NCI-H774 (cell line): ENCODE data around the gene PPP1CC.
"Not testable (repeated sequence)": the region's sequence is repeated elsewhere in the genome, so short reads cannot be mapped to it uniquely, and the experiment has no call there.

Experiments used
- DNase-seq: peaks from one replicate; lab custom pipeline; 2025; lab: John Stamatoyannopoulos, UW

Gene PPP1CC

DNA sequence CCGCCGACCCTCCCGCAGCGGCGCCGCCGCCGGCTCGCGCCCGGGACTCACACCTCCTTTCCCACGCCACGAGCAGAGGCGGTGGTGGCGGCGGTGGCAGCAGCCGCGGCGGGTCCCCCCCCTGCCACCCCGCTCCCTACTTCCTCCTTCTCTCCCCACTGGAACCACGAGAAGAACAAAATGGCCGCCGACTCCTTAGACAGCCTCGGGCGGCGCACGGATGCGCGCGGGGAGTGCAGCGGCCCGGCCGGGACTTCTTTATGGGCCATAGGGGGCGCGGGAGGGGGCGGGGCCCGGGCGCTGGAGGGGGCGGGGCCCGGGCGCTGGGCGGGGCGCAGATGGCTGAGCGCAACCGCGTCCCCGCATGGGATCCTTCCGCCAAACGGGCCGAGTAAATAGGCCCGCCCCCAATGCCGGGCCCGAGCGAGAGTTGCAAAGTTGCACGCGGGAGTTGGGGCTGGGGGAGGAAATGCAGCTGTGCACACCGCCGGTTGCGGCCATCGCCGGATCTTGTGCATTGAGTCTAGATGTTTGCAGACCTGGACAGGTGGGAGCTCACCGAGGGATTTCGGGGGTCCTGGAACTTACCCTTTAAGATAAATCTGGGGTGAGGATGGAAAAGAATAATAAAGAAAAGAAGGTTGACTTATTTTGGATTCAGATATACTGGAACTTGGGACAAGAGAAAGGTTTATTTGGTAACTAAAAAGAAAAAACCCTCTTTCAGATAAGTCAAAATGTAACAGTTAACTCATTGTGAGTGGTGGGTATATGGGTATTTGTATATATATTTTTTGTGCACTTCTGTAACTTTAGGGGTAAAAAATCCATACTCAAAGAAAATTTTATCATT lies at the start of gene PPP1CC:
PPP1CC (minus strand) TSS at position 174 of the 853 bp plus-strand sequence. CDS start 184 bp downstream, outside the sequence.
- peak; percentile 97 for DNase-seq

DNA sequence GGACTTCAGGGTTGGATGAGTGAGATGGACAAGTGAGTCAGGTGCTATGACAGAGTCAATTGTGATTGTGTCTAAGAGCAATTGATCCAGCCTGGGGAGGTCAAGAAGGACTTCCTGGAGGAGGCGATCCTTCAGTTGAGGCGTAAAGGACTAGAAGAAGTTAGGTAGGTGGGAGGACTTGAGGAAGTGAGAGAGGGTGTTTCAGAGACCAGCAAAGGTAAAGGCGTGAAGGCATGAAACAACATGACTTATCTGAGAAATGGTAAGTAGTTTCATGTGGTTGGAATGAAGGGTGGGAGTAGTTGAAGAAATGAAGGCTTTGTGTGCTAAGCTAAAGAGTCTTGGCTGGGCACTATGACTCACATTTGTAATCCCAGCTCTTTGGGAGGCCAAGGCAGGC lies 48.9 kb upstream of the PPP1CC start:
- DNase-seq, result no peak

DNA sequence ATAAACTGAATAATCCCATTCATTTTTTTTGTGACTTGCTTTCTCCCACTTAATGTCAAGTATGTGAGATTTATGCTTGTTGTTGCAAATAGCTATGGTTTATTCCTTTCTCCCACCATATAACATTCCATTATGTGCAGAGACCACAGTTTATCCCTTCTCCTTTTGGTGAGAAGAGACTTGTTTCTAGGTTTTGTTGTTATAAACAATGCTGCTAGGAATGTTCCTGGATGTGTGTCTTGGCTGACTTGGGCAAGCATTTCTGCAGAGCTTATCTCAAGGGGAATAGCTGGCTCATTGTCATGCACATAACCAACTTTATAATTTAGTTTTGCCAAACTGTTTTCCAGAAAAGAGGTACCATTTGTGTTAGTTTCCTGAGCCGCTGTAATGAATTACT lies 47.6 kb upstream of the PPP1CC start:
- no peak for DNase-seq

DNA sequence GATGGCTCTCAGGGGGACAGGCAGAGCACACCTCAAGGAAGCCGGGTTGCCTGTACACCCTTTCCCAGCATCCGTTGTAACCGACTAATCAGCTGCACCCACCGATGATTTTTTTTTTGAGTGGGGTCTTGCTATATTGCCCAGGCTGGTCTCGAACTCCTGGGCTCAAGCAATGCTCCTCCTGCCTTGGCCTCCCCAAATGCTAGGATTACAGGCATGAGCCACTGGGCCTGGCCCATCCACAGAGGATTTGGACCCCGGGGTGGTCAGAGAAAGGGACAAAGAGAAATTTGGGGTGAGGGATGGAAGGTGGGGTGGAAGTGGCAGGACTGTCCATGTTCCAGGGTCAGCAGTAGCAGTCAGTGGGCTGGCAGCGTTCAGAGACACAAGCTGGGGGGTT lies 43.3 kb upstream of the PPP1CC start:
- no peak for DNase-seq

DNA sequence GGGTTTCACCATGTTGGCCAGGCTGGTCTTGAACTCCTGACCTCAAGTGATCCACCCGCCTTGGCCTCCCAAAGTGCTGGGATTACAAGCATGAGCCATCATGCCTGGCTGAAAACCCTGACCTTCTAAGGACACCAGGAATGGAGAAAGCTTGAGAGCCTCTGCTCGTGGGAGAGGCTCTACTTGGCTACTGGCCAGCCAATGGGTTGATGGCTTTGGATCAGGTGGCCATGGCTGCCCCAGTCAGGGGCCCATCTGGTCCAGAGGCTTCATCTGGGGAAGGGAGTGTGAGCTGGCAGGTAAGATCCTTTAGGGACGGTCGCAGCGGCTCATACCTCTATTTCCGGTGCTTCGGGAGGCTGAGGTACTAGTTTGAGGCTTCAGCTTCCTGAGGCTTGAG lies 42.5 kb upstream of the PPP1CC start:
- no peak for DNase-seq

DNA sequence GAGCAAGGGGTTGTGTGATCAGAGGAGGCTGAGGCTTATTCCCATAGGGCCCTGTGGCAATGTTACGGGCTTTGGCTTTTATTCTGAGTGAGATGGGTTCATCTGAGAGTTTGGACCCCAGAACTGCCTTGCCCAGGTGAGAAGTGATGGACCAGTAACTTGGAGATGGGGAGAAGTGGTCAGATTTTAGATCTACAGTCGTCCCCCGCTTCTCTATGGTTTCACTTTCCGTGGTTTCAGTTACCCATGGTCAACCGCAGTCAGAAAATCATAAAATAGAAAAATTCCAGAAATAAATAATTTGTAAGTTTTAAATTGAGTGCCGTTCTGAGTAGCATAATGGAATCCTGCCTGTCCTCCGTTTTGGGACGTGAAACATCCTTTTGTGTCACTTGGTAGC lies 40.2 kb upstream of the PPP1CC start:
- no peak for DNase-seq

DNA sequence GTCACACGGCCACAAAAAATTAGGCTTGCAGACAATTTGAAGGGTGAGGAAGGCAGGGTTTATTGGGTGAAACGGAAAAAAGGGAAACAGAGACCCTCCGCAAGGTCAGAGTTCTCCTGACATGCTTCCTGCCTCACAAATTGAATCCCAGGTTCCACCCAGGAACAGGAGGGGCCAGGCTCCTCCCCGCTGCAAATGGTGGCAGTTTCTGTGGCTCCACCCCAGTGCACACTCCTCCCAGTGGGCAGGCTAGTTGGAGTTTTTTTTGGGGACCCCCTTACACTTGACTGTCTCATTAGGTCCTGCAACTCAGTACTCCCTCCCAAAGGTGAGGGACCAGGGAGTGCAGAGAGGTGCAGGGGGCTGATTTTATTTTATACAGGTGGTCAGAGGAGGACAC lies 39.4 kb upstream of the PPP1CC start:
- DNase-seq, result no peak

DNA sequence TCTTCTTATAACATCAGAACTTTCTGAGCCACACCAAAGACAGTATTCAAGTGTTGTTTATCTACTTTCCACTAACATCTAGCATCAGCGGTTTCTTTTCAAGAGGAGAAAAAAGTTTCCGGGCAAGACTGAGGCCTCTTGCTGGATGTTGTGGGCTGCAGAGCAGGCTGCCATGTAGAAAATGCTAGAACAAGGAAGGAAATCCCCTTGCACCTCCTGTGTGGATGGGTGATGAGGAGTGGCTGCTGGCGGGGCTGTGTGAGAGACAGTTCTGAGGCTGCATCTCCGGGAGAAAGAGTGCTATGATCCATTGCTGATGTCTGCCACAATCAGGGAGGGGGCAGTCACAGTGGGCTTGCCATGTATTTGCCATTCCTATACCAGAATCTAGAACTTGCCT lies 37.8 kb upstream of the PPP1CC start:
- no peak for DNase-seq

DNA sequence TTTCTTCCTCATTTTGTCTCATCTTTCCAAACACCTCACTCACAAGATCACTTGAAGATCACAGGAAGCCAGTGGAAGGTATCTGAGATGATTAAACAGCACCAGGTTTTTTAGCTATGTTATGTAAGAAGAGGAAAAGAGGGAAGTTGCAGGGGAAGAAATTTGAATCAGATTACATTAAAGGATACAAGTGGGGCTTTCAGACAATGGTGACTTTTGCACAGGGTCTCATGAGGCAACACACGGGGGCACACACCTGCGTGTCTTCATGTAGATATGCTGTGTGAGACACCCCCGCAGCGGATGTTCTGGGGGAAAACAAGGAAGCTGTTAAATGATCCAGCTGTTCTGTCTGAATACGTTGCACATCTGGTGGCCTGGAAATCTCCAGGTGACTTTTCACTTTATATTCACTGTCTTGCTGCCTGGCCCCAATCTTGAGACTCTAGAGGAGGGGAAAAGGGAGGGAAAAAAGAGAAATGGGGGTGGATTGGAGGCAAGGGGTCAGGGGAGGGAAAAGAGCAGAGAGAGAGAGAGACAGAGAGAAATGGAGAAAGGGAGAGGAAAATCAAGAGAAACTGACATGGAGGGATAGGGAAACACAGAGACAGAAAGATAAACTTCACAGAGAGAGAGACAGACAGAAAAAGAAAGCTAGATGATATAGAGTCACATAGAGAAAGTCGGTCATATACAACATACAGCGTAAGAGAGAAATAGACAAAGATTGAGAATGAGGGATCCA lies 36.3 kb upstream of the PPP1CC start:
- no peak for DNase-seq

DNA sequence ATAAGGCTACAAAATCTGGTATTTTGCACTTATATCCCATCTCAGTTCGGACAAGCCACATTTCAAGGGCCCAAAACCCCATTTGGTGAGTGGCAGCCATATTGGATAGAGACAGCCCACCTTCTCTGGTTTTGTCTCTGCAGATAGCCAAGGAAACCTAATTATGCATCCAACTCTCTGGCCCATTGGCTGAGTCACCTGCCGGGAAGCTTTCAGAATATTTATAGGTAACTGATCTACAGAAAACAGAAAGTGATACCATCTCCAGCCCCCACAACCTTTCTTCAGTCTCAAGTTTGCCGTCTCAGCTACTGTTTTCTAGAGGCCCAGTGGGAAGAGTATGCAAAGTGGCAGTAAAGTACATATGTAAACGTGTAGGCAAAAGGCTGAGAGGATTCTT lies 33.7 kb upstream of the PPP1CC start:
- DNase-seq, result no peak

DNA sequence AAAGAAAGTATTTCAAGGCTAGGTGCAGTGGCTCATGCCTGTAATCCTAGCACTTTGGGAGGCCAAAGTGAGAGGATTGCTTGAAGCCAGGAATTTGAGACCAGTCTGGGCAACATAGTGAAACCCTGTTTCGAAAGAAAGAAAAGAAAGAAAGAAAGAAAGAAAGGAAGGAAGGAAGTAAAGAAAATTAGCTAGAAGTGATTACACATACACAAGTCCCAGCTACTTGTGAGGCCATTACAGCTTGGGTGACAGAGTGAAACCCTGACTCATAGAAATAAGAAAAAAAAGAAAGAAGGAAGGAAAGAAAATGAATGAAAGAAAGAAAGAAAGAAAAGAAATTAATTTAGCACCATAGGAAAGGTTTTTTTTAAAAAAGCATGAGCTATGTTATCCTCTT lies 33.3 kb upstream of the PPP1CC start:
- DNase-seq, result no peak

DNA sequence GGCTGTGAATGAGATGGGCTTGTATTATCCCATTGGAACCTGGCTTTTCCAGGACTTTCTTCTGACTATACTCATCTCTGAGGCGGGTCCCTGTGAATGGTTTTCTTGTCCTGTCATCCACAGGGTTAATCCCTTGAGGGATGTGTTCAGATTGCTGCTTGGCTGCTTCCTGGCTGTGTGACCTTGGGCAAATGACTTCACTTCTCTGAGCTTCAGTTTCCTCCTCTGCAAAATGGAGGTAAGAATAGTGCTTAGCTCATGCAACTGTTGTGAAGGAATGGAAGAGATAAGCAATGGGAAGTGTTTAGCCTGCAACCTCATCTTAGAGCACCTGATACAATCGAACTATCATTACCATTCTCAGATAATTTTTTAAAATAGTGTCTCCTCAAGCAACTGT lies 32.1 kb upstream of the PPP1CC start:
- DNase-seq, result no peak

DNA sequence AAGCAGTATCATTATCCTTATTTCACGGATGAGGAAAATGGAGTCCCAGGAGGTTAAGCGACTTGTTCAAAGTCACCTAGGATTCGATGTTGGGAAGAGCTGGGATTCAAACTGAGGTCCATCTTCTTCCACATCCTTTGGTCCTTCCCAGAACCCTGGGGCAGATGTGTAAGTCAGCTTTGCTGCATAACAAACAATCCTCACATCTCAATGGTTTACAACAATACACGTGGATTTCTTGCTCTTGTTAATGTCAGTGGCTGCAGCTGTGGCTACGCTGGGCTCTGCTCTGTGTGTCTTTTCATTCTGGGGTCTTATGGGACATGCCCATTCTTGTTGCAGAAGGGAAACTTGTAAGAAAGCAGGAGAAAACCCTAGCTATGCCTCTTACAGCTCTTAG lies 26.3 kb upstream of the PPP1CC start:
- DNase-seq, result no peak

DNA sequence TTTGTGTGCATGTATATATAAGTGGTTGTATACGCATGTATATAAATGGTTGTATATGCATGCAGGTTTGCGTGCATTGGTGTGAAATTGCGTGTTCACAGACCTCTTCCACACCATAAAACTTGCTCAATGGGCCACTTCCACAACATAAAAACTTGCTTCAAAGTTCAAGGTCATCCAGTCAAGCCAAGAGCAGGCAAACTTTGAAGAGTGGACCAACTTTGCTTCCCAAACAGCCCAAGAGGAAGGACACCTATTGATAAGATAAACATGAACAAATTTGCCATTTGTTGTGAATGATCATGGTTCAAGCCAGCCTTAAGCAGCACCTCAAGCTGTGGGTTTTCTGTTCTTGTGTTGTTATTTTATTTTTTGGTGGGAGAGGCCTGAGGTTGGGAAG lies 25.2 kb upstream of the PPP1CC start:
- no peak for DNase-seq

DNA sequence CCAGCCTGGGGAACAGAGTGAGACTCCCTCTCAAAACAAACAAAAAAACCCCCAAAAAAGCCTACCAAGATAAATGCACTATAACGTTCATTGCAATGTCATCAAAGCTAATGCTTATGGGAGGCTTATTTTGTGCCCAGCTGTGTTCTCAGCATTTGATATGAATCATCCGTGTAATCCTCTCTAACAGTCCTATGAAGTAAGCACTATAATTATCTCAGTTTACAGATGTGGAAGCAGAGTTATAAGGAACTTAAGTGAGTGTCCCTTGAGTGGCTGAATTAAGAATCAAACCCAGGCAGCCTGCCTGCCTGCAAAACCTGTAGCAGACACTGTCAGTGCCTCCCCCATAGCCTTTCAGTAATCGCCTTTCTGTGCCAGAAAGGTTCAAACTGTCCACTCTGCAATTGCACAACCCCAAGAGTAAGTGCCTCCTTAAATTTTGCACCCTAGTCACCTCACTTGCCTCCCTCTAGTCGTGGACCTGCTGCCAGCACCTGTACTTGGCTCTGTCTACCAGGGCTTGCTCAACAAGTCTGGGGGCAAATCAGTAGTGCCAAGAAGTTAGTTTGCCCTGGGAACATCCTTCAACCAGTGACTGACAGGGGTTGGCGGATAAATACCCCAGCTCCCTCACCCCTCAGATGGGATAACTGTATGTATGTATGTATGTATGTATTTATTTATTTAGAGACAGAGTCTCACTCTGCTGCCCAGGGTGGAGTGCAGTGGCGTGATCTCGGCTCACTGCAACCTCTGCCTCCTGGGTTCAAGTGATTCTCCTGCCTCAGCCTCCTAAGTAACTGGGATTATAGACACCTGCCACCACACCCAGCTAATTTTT lies 23.8 kb upstream of the PPP1CC start:
- no peak for DNase-seq

DNA sequence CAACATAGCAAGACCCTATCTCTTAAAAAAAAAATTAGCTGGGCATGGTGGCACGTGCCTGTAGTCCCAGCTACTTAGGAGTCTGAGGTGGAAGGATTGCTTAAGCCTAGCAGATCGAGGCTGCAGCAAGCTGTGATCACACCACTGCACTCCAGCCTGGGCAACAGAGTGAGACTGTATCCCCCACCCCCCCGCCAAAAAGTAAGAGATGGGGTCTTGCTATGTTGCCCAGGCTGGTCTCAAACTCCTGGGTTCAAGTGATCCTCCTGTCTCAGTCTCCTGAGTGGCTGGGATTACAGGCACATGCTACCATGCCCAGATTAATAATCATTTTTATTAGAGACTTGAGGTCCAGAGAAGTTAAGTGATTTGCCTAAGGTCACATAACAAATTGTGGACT lies 22.9 kb upstream of the PPP1CC start:
- not testable (repeated sequence) for DNase-seq

DNA sequence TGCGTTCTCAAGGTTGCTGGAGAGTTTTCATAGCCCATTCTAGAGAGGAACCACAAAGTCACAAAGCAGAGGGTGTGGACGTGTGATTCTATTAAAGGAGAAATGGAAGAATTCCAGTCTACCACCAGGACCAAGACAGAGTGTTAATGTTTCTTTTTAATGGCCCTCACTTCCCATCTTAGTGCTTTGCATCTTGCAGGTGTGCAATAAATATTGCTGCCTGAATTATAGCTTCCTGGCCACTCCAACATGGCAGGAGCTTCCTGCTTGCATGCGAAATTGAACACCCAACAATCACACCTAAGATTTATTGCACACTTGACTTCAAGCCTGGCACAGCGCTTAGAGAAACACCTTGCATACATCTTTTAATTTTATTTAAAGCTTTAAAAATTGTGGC lies 22.4 kb upstream of the PPP1CC start:
- DNase-seq, result peak; percentile 60

DNA sequence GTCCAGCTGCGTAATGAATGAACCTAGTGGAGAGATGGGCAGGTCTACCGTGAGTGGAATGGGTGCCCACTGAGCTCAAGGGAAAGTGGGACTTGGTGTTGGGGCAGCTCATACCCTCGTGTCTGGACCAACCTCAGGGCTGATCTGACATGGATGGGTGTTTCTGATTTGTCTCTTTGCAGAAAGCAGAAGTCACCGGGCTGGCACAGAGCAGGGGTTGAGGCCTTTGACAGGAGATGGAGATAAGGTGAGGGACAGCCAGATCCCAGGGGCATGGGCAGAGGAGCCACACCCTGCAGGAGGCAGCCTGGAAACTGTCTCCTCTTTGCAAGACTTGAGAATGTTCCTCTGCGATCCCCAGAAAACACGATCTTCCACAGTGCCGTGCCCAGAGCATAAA lies 20.9 kb upstream of the PPP1CC start:
- no peak for DNase-seq

DNA sequence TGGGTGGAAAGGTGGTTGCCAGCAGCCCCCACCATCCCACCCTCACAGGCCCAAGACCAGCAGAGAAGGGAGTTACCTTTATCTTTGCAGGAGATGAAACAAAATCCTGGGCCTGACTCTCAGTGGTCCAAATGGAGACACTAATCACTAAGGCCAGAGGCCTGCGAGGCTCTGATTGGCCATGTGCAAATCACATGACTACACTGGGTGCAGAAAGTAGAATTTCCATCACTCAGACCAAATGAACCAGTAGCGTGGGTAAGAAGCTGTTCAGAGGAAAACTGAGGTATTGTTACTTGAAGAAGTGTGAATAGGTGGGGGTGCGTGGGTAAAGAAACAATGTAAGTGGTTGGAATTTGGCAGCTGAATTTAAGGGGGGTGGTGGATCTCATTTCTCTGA lies 20.2 kb upstream of the PPP1CC start:
- DNase-seq, result no peak

DNA sequence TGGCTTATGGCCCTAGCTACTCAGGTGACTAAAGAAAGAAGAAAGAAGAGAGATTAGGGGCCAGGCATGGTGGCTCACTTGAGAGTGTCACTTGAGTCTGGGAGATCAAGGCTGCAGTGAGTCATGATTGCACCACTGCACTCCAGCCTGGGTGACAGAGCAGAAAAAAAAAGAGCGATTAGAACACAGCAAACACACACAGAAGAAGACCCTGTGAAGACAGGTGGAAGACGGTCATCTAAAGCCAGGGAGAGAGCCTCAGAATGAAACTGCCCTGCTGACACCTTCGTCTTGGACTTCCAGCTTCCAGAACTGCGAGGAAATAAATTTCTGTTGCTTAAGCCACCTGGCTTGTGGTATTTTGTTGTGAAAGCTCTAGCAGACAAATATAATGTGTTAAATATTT lies 17.5 kb upstream of the PPP1CC start:
- DNase-seq, result no peak

DNA sequence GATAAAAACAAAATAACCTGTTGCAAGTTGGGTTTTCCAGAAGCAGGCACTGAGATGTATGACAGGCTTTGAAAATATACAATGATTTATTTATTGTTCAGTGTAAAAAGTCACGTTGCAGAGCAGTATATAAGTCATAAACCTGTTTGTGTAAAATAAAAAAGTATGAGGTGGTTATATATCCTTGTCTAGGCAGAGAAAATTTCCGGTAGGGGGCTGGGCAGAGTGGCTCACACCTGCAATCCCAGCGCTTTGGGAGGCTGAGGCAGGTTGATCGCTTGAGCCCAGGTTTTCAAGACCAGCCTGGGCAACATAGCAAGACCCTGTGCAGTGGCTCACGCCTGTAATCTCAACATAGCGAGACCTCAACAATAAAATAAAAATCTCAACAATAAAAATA lies 16.2 kb upstream of the PPP1CC start:
- DNase-seq, result no peak

DNA sequence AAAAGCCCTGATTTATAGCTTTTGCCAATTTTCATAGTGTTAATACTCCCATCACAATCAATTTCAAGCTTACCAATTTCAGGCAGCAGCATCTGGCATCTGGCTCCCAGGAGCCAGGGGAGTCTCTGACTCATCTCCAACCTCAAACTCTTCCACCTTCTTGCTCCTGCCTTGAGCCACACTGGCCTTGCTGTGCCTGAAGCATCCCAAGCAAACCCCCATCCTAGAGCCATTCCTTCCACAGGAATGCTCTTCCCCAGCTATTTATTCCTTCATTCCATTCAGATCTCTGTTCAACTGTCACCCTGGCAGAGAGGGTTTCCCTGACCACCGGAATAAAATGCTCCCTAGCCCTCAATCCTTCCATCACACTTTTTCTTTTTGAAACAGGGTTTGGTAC lies 13.9 kb upstream of the PPP1CC start:
- no peak for DNase-seq
